ENCODE results near the gene ITGA1. TPM values are rescaled to one million over a fixed set of nuclear protein-coding genes. Genes with fewer than 3 reads are reported as not detected.
"Not testable (repeated sequence)": the region's sequence is repeated elsewhere in the genome, so short reads cannot be mapped to it uniquely, and the experiment has no call there.

Gene ITGA1
- total RNA-seq, 2 donors from 2014 or later, result 125 to 169 TPM

GRCh38 chr5:52743970-52744369, 43.7 kb upstream of the ITGA1 start:
- ATAC-seq (ENCODE audit: insufficient number of reproducible peaks, low FRiP score, low read depth) (no peak), DNase-seq (ENCODE audit: low spot score) (no peak)
- no peak overlapping the region for H3K4me3 ChIP-seq
- no peak for TF ChIP-seq CTCF (IDR thresholded peaks at IDR 0.05)
- H3K27ac ChIP-seq, result peak overlapping the region in 1 of 2 donors; percentile 40
- H3K4me1 ChIP-seq (ENCODE audit: control insufficient read depth in 1 of 2, low read depth in 2 of 2), result peaks cover 17 to 29% of the 10 kb centered on the region in 2 donors
- no peaks in the 10 kb centered on the region for H3K9me3 ChIP-seq
- no peaks in the 10 kb centered on the region for H3K27me3 ChIP-seq (replicated peaks; ENCODE audit: insufficient read depth)
- no peaks in the 10 kb centered on the region for H3K36me3 ChIP-seq

GRCh38 chr5:52744867-52745458, 42.8 kb upstream of the ITGA1 start:
- H3K4me3 ChIP-seq; H3K36me3 ChIP-seq; ATAC-seq (ENCODE audit: insufficient number of reproducible peaks, low FRiP score, low read depth); H3K27me3 ChIP-seq (replicated peaks; ENCODE audit: insufficient read depth); DNase-seq (ENCODE audit: low spot score); H3K9me3 ChIP-seq; H3K27ac ChIP-seq: not testable (repeated sequence)
- H3K4me1 ChIP-seq (ENCODE audit: control insufficient read depth in 1 of 2, low read depth in 2 of 2), result peaks cover 17 to 29% of the 10 kb centered on the region in 2 donors

GRCh38 chr5:52746539-52746938, 41.2 kb upstream of the ITGA1 start:
- H3K36me3 ChIP-seq, result no peaks in the 10 kb centered on the region
- H3K27ac ChIP-seq, result no peak overlapping the region
- H3K4me3 ChIP-seq, result no peak overlapping the region
- peaks cover 21 to 24% of the 10 kb centered on the region in 2 donors for H3K4me1 ChIP-seq (ENCODE audit: control insufficient read depth in 1 of 2, low read depth in 2 of 2)
- H3K27me3 ChIP-seq (replicated peaks; ENCODE audit: insufficient read depth), result no peaks in the 10 kb centered on the region
- TF ChIP-seq CTCF (IDR thresholded peaks at IDR 0.05), result no peak
- no peaks in the 10 kb centered on the region for H3K9me3 ChIP-seq
- DNase-seq (ENCODE audit: low spot score) (no peak), ATAC-seq (ENCODE audit: insufficient number of reproducible peaks, low FRiP score, low read depth) (no peak)

GRCh38 chr5:52748590-52748989, 39.1 kb upstream of the ITGA1 start:
- no peak for TF ChIP-seq CTCF (IDR thresholded peaks at IDR 0.05)
- Histone ChIP-seq H3K4me3 (no peak overlapping the region), H3K4me1 (ENCODE audit: control insufficient read depth in 1 of 2, low read depth in 2 of 2) (peaks cover 7 to 11% of the 10 kb centered on the region in 2 donors), H3K9me3 (no peaks in the 10 kb centered on the region), H3K27ac (no peak overlapping the region), H3K27me3 (replicated peaks; ENCODE audit: insufficient read depth) (no peaks in the 10 kb centered on the region), H3K36me3 (no peaks in the 10 kb centered on the region)
- no peak for ATAC-seq (ENCODE audit: insufficient number of reproducible peaks, low FRiP score, low read depth)
- DNase-seq (ENCODE audit: low spot score), result no peak

- ATAC-seq (ENCODE audit: insufficient number of reproducible peaks, low FRiP score, low read depth) (no peak), DNase-seq (ENCODE audit: low spot score) (no peak)
- H3K4me1 ChIP-seq (ENCODE audit: control insufficient read depth in 1 of 2, low read depth in 2 of 2), result peaks cover 0 to 3% of the 10 kb centered on the region in 2 donors
- H3K27ac ChIP-seq, result no peak overlapping the region
- H3K4me3 ChIP-seq, result no peak overlapping the region
- H3K27me3 ChIP-seq (replicated peaks; ENCODE audit: insufficient read depth), result no peaks in the 10 kb centered on the region
- no peaks in the 10 kb centered on the region for H3K9me3 ChIP-seq
- no peak for TF ChIP-seq CTCF (IDR thresholded peaks at IDR 0.05)
- no peaks in the 10 kb centered on the region for H3K36me3 ChIP-seq
Observed at GRCh38 chr5:52749666-52750065, 38.0 kb upstream of the ITGA1 start.

- Histone ChIP-seq H3K4me1 (ENCODE audit: control insufficient read depth in 1 of 2, low read depth in 2 of 2) (peaks cover 0 to 3% of the 10 kb centered on the region in 2 donors), H3K4me3 (no peak overlapping the region), H3K27me3 (replicated peaks; ENCODE audit: insufficient read depth) (no peaks in the 10 kb centered on the region), H3K9me3 (no peaks in the 10 kb centered on the region), H3K27ac (no peak overlapping the region), H3K36me3 (no peaks in the 10 kb centered on the region)
- no peak for ATAC-seq (ENCODE audit: insufficient number of reproducible peaks, low FRiP score, low read depth)
- TF ChIP-seq CTCF (IDR thresholded peaks at IDR 0.05), result no peak
- no peak for DNase-seq (ENCODE audit: low spot score)
Observed at GRCh38 chr5:52751137-52751536, 36.6 kb upstream of the ITGA1 start.
